ENCODE data around the gene PNPLA8. TPM values are rescaled to one million over a fixed set of nuclear protein-coding genes. Genes with fewer than 3 reads are reported as not detected.

PNPLA8 gene
- total RNA-seq, 2 donors from 2014 or later: 19.2 to 26.2 TPM

DNA sequence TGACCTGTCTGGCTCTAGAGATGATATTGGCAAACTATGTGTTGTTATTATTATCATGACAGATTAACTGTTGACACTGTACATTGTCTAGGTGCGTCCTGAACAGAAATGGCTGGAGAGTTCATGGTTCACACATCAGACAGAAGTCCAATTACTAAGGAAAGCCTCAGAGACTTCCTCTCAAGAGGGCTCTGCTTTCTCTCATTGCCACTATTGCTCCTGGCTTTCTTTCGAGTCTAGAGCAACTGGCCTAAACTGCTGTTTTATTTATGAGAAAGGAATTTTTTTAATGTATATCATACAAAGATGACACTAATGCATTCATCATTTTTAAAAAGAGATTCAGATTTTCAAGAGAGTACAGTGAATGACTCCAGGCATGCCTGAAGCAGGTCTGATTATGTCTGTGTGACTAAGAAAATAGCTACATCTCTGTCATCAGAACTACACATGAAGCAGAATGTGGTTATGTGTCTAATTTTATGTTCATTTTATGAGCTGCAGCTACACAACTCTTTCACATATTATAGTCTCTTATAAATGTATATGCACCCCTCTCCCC lies 100.1 kb downstream of the PNPLA8 start:
- H3K4me3 Mint-ChIP-seq: no peak overlapping the region
- no peak for ATAC-seq (replicated peaks)
- H3K27ac Mint-ChIP-seq: no peak overlapping the region
- no peaks in the 10 kb centered on the region for H3K9me3 Mint-ChIP-seq
- peaks cover 38% of the 10 kb centered on the region for H3K27me3 Mint-ChIP-seq
- no peaks in the 10 kb centered on the region for H3K36me3 Mint-ChIP-seq (ENCODE audit: low read depth)
- no peaks in the 10 kb centered on the region for H3K4me1 Mint-ChIP-seq

DNA sequence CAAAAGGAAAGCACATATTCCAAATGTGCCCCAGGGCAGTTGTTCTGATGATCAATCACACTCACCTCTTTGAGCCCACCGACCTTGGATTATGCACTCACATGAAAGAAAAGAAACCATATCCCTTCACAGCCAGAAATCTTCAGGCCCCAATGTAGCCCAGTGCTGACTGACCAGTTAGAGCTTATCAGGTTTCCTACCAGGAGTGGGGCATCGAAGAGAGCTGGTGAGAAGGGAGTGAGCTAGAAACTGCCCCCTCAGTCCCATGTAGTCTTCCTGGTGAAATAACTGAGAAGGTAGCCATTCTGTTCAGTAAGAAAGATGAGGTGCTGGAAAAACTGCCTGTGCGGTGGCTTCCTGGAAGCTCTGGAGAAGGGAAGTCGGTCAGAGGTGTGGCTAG lies 101.9 kb downstream of the PNPLA8 start:
- H3K9me3 Mint-ChIP-seq: no peaks in the 10 kb centered on the region
- H3K4me3 Mint-ChIP-seq: no peak overlapping the region

DNA sequence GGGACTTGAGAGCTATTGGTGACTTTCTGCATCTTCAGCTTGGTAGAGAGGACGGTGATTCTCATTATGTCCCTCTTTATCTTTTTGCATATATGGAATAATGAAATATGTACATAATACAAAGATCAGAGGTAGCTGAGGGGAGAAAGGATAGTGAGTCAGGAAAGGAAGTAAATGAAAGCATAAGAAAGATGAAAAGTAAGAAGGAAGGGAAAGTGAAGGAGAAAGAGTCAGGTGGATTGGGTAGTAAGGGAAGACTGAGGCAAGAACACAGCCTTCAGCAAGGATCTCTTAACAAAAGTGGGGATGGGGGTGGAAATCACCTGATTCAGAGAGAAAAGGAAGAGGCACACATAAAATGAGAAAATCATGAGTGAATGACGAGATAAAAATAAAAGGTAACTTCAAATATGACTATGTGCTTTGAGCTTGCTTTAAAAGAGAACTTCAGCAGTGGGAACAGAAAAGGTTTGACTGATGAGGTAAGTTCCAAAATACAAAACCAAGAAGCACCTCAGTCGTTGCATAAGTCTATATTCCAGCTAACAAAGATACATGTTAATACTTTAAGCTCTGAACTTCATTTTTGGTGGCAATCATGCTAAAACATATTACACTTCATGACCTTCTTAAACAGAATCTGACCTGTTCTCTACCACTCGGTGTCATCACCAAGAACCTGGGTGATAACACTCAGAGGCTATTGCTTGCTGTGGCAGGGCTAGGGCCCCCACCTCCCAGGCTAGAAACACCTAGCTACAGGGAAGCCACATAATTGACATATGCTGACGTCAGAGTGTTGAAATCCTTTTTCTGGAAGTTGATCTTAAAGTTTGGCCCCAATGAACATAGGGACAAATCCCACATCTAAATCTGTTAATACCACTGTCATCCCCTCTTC lies 102.6 kb downstream of the PNPLA8 start:
- no peak for ATAC-seq (replicated peaks)
- Mint-ChIP-seq H3K4me1 (no peaks in the 10 kb centered on the region), H3K27me3 (peaks cover 47% of the 10 kb centered on the region), H3K4me3 (no peak overlapping the region), H3K27ac (no peak overlapping the region), H3K36me3 (ENCODE audit: low read depth) (no peaks in the 10 kb centered on the region), H3K9me3 (no peaks in the 10 kb centered on the region)

More for the DNA sequence above, 101.9 kb downstream of the PNPLA8 start:
- no peak for ATAC-seq (replicated peaks)
- Mint-ChIP-seq H3K27me3 (peaks cover 43% of the 10 kb centered on the region), H3K36me3 (ENCODE audit: low read depth) (no peaks in the 10 kb centered on the region), H3K4me1 (no peaks in the 10 kb centered on the region), H3K27ac (no peak overlapping the region)

DNA sequence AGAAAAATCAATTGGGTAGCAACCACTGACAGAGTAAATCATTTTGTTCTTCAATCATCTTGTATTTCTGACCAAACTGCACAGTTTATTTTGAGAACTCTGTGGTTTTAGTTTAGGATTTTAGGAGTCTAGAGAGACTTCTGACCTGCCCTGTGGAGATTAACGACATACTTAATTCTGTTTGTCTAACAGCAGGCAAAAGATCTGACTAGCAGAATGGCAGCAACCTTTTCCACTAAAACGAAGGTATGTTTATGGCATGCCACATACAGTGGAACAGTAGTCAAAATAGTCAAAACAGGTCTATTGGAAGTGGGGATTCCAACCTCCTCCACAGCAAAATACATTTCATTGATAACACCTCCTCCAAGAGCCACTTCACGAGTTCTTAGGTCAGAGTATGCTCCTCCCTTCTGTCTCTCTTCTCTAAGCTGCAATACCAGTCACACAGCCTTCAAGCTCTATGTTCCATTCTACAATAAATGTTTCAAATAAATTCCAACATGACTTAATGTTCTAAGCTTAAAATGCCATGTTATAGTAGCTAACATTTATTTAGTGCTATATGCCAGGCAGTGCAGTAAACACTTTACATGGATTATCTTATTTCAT lies 104.1 kb downstream of the PNPLA8 start:
- Mint-ChIP-seq H3K27ac (no peak overlapping the region), H3K36me3 (ENCODE audit: low read depth) (no peaks in the 10 kb centered on the region), H3K27me3 (peaks cover 55% of the 10 kb centered on the region), H3K4me1 (no peaks in the 10 kb centered on the region), H3K4me3 (no peak overlapping the region), H3K9me3 (no peaks in the 10 kb centered on the region)
- no peak for ATAC-seq (replicated peaks)

Other genes starting within 250 kb of the PNPLA8 start
- gene NRCAM, start 69.7 kb downstream of the PNPLA8 start, total RNA-seq: not detected
- 10 to 100 TPM; 31.1 to 34.8 TPM for gene THAP5, start 43.6 kb upstream of the PNPLA8 start, total RNA-seq
- gene DNAJB9, start 43.7 kb upstream of the PNPLA8 start, total RNA-seq: 10 to 100 TPM; 10.1 to 17.4 TPM

Data from activated T-helper 17 cell treated with anti-CD3 and anti-CD28 coated beads, Interleukin-2, amount 50 U/mL, for 72 hours (primary cell).